Middle frontal gyrus (tissue), 1 donor: ENCODE results near the gene PPM1H.

ENCODE experiments used
- DNase-seq: peaks from one replicate; pipeline ENCODE4 v3.0.0-alpha.2; 2015; ENCODE audit warnings: low spot score; ENCODE audit errors: extremely low spot score

The PPM1H gene

GRCh38 chr12:62618930-62619329 lies 316.0 kb downstream of the PPM1H start:
- DNase-seq = no peak

- DNase-seq = no peak
Measured at GRCh38 chr12:62618319-62618718, 316.6 kb downstream of the PPM1H start.

DNA sequence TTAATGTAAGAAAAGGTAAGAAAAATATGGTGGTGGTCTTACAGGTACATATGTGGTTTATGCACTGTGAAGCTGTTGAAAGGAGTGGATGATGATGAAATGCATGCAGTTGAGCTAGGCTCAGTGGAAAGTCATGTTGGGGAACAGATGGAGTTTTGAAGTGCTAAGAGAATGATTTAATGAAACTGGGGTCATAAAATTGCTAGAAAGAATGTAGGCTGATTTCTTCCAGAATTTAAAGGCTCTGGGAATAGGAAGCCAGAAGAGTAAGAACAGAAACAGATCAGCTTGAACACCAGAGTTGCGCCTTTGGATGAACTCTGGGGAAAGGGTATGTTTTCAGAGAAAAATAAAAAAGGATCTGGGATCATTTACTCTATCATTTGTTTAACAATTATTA lies 321.9 kb downstream of the PPM1H start:
- no peak for DNase-seq

GRCh38 chr12:62606654-62607053 lies 328.3 kb downstream of the PPM1H start:
- no peak for DNase-seq

DNA sequence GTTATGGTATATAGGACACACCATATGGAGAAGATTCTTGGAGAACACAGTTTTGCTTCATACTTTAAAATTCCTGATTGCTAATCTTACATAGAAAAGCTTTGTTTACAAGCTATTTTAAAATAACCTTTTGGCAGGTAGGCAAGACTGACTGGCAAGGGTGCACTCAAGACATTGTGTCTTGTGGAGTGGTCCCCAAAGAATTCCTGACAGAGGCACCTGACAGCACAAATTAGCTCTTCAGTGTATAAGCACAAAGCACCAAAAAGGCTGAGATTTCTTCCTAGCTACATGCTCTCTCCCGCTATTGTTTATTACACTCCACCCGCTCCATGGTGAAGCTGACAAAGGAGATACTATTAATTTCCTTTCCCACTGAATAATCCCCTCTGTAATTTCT lies 329.0 kb downstream of the PPM1H start:
- no peak for DNase-seq

- DNase-seq = no peak
Measured at GRCh38 chr12:62604871-62605270, 330.1 kb downstream of the PPM1H start.

GRCh38 chr12:62604373-62604772 lies 330.6 kb downstream of the PPM1H start:
- DNase-seq = no peak

DNA sequence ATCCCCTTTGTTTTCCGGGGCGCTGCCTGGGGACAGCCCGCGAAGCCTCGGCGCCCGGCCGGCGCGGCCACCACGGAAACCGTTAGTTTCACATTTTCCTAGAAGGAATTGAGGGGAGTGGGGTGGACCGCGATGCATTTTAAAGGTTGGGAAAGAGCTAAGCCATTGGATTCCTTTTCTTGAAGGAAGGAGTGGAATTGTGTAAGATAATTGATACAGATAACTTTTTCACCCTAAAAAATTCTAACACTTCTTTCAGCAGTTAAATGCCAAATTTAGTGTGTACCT lies 331.2 kb downstream of the PPM1H start:
- DNase-seq = no peak

- DNase-seq = peak; percentile 75
Measured at GRCh38 chr12:62603061-62603810, 331.7 kb downstream of the PPM1H start.

DNA sequence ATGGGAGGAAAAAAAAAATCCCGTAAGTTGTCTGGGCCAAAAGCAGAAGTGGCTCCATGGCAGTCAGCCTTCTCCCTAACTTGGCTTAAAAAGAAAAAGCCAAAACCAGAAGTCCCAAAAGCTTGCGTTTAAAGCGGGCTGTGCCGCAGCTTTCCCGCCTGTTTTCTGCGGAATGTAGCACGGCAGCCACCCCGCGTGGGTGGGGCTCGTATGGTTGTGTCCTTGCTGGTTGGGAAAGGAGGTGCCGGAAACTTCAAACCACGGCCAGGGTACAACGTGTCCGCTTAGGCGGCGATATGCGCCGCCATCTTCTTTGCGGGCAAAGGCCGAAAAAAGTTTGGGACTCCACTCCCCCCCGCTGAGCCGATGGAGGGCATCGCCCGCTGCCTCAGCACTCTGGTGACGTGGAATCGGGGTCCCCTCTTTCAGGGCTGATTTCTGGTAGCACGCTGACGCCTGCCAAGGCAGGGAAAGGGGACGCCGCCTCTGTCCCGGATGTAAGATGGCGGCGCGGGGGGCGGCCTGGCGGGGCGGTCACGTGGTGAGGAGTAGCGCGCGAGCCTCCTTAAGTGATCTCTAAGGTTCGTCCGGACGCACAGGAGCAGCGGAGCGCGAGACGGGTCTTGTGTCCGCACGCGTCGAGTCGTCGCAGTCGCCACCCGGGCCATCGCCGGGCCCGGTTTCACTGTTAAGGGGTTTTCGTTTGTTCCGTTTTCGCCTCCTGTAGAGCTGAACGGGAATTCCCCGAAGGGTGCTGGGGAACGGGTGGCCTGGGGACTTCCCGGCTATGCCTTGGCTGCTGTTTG lies 332.5 kb downstream of the PPM1H start:
- peak; percentile 80 for DNase-seq

DNA sequence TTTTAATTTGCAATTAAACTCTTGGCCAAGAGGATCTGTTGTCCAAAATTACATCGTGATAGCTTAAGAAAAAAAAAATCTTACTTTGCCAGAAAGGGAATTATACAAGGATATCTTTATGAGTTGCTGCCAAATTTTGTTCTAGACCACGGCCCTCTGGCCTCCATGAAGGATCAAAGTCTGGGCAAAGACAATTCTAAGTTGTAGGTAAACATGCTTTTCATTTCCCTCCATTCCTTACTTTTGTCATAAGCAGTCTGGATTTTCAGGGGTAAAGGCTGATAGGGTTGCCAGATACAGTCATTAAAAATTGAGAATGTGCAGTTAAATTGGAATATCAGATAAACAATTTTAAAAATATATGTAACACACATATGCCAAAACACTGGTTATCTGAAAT lies 333.2 kb downstream of the PPM1H start:
- no peak for DNase-seq

DNA sequence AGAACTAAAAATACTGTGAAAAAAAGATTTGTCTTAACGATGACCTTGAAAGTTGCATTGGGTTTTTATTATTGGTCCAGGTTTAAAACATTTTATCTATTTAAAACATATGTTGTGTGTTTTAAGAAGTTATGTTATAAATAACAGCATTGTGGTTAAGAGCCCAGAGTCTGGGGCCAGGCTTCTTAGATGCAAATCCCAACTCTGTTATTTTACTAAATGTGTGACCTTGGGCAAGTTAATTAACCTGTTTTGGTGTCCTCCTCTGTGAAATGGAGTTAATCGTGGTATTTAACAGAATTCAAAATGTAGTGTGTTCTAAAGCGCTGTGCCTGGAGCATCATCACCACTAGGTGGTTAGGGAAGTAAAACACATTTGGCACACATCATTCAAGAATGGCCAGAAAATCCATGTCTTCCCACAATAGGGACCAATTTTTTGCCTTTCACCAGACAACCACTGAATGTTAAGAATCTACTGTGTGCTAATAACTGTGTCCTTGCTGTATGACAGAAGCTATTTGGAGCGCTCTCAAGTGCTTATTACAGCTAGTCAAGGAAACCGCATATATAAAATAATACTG lies 335.0 kb downstream of the PPM1H start:
- no peak for DNase-seq

DNA sequence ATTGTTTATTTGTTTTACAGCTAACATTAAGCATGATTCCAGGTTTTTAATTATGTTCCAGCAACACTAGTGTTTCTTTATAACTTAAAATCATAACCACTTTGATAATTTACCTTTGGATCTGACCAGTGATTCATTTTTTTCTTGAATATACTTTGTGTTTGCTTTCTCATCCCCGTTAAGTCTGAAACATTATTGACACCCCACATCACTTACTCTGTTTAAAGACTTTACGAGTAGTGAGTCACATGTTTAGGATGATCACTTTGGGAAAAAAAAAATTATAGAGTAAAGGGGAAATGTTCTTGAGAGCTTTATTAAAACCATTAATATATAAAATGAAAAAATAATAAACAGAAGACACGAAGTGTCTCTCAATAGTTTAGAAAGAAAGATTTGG lies 336.1 kb downstream of the PPM1H start:
- DNase-seq = no peak

GRCh38 chr12:62597253-62597652 lies 337.7 kb downstream of the PPM1H start:
- DNase-seq = no peak
